Common myeloid progenitor, CD34-positive (primary cell): Measurements from ENCODE around the gene RRAGC.
A peak's percentile ranks its signal among the peaks of the same experiment; 100 is the strongest.

Source experiments
- CTCF ChIA-PET: fragments of 350-600 bp; sonication (Branson Sonifier 250); formaldehyde crosslinking; loops from one replicate; lab custom pipeline; 2021; ENCODE audit warnings: antibody characterized with exemption; lab: Charles Lee
- POLR2A ChIA-PET: fragments of 350-600 bp; sonication (Branson Sonifier 250); formaldehyde crosslinking; loops from one replicate; lab custom pipeline; 2021; ENCODE audit warnings: antibody characterized with exemption; lab: Charles Lee
- DNase-seq, 3 donors: peaks; one replicate each; pipeline versions ENCODE4 v3.0.0 to v3.0.0-alpha.2; 2013
- H3K27ac ChIP-seq, 2 experiments: 1 replicate in 1 of 2; 2 replicates in 1 of 2; pipeline ENCODE4 v1.7.0; 2013; ENCODE audit warnings: inconsistent platforms in 2 of 2, low read length in 2 of 2, mild to moderate bottlenecking in 2 of 2, low read depth in 1 of 2, moderate library complexity in 1 of 2; ENCODE audit not compliant: severe bottlenecking in 2 of 2, insufficient read depth in 1 of 2, poor library complexity in 1 of 2
- H3K27me3 ChIP-seq, 5 experiments: replicated peaks in 2 of 5; 1 replicate in 3 of 5; 2 replicates in 2 of 5; pipeline versions ENCODE4 v1.6.1 to v1.7.0; 2013; ENCODE audit warnings: low read length in 4 of 5, mild to moderate bottlenecking in 2 of 5, moderate library complexity in 2 of 5, inconsistent platforms in 1 of 5; ENCODE audit not compliant: insufficient read depth in 5 of 5, control insufficient read depth in 4 of 5
- H3K36me3 ChIP-seq, 4 experiments: 1 replicate in 2 of 4; 2 replicates in 2 of 4; pipeline versions ENCODE4 v1.6.1 to v1.7.0; 2013; ENCODE audit warnings: low read length in 3 of 4, control low read depth in 1 of 4, mild to moderate bottlenecking in 1 of 4; ENCODE audit not compliant: control insufficient read depth in 4 of 4, insufficient read depth in 4 of 4
- H3K4me1 ChIP-seq, 4 experiments: 1 replicate in 3 of 4; 2 replicates in 1 of 4; pipeline versions ENCODE4 v1.6.1 to v1.7.1; 2013; ENCODE audit warnings: low read length in 3 of 4, mild to moderate bottlenecking in 3 of 4, control low read depth in 1 of 4, inconsistent platforms in 1 of 4, moderate library complexity in 1 of 4; ENCODE audit not compliant: control insufficient read depth in 4 of 4, insufficient read depth in 4 of 4; ENCODE audit errors: control extremely low read depth in 1 of 4
- H3K4me3 ChIP-seq, 7 experiments: 1 replicate in 4 of 7; 2 replicates in 3 of 7; pipeline versions ENCODE4 v1.5.1 to v1.7.0; 2013; ENCODE audit warnings: mild to moderate bottlenecking in 7 of 7, low read length in 6 of 7, moderate library complexity in 6 of 7, inconsistent platforms in 2 of 7, low read depth in 2 of 7, control low read depth in 1 of 7; ENCODE audit not compliant: insufficient read depth in 4 of 7, control insufficient read depth in 1 of 7; ENCODE audit errors: extremely low read depth in 1 of 7
- H3K9me3 ChIP-seq, 5 experiments: 1 replicate in 4 of 5; 2 replicates in 1 of 5; pipeline versions ENCODE4 v1.6.1 to v1.7.1; 2013; ENCODE audit warnings: low read length in 4 of 5, mild to moderate bottlenecking in 2 of 5, inconsistent platforms in 1 of 5, low read depth in 1 of 5, moderate library complexity in 1 of 5; ENCODE audit not compliant: control insufficient read depth in 4 of 5, insufficient read depth in 2 of 5; ENCODE audit errors: control extremely low read depth in 1 of 5
- WGBS: methylation state at CpG from one replicate; pipeline ENCODE4 v1.1.5; 2013; ENCODE audit not compliant: insufficient coverage; 5-methylcytosine and 5-hydroxymethylcytosine counted together

The RRAGC gene

GRCh38 chr1:38818175-38818976 lies 41.2 kb downstream of the RRAGC start:
- Histone ChIP-seq H3K4me1 (peaks cover 3 to 31% (median 26%) of the 10 kb centered on the region in 4 experiments), H3K4me3 (peak overlapping the region; percentile 15 to 71 (median 44)), H3K27me3 (peaks cover 6 to 73% (median 32%) of the 10 kb centered on the region in 5 experiments), H3K9me3 (peaks cover 0 to 3% (median 0%) of the 10 kb centered on the region in 5 experiments), H3K27ac (no peak overlapping the region), H3K36me3 (no peaks in the 10 kb centered on the region)
- under 1% methylated on average over 60 of the region's 70 CpGs for WGBS
- peak in 2 of 3 donors; percentile 40 to 47 for DNase-seq
- CTCF ChIA-PET: interaction anchor here (0.6 to 4.4 kb wide), 7 partner anchors 9 to 779 kb away, joined by 3 to 40 read pairs (median 3); no protein-coding TSS in a partner anchor
- POLR2A ChIA-PET: no interaction called here

DNA sequence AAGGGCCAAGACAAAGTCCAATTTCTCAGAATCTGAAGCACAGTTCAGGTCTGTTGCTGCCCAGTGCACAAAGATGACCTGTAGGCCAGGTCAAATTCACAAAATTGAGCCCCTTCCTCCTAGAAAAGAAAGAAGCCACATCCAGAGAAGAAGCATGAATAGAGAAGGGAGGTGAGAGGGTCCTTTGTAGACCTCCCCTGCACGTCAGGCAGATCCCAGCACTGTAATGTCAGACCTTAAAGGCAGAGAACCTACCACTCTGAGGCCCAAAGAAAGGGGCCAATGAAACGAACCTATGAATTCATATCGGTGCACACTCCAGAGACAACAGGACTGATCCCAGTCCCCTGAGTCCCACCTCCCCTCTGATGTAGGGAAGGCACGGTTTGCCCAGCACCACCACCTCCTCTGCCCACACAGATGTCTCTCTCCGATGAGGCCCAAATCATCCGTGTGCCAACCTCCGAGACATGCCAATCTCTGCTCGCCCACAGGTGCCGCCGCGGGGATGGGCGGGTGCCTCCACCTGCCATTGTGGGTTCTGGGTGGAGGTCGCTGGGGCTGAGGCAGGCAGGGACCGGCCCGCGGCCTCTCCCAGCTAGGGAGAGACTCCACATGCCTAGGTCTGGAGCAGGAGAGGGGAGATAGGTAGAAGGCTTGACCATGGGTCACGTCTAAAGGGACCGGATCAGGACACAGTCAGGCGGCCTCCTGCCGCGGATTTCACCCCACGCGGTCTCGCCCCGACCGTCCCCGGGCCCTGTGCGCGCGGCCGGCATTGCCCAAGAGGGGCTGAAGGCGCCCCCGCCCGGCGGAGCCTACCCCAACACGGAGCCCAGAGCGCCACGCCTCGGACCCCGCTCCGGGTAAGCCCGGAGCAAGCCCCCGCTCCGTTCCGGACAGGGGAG lies 42.1 kb downstream of the RRAGC start:
- Histone ChIP-seq H3K27ac (peak overlapping the region in 1 of 2 experiments; percentile 82), H3K9me3 (peaks cover 0 to 3% (median 0%) of the 10 kb centered on the region in 5 experiments), H3K36me3 (no peaks in the 10 kb centered on the region), H3K27me3 (peaks cover 6 to 79% (median 33%) of the 10 kb centered on the region in 5 experiments), H3K4me3 (peak overlapping the region in 6 of 7 experiments; percentile 19 to 71 (median 46)), H3K4me1 (peaks cover 3 to 31% (median 26%) of the 10 kb centered on the region in 4 experiments)
- 34% methylated on average over 43 of the region's 45 CpGs for WGBS
- no peak for DNase-seq
- CTCF ChIA-PET: interaction anchor here (4.4 kb wide), 1 partner anchor 16 kb away, joined by 40 read pairs; no protein-coding TSS in a partner anchor
- POLR2A ChIA-PET: no interaction called here

GRCh38 chr1:38815903-38816627 lies 43.5 kb downstream of the RRAGC start:
- 4% methylated on average over 36 of the region's 36 CpGs for WGBS
- Histone ChIP-seq H3K27ac (peak overlapping the region in 1 of 2 experiments; percentile 82), H3K9me3 (peaks cover 0 to 3% (median 0%) of the 10 kb centered on the region in 5 experiments), H3K4me1 (peaks cover 3 to 31% (median 26%) of the 10 kb centered on the region in 4 experiments), H3K4me3 (peak overlapping the region in 4 of 7 experiments; percentile 7 to 62 (median 56)), H3K36me3 (no peaks in the 10 kb centered on the region), H3K27me3 (peaks cover 6 to 85% (median 34%) of the 10 kb centered on the region in 5 experiments)
- ChIA-PET CTCF (interaction anchor here (1.6 to 1.7 kb wide), 2 partner anchors 9 to 208 kb away, joined by 3 read pairs; no protein-coding TSS in a partner anchor), POLR2A (interaction anchor here (0.7 kb wide), 1 partner anchor 71 kb away, joined by 3 read pairs; no protein-coding TSS in a partner anchor)
- peak; percentile 64 to 92 (median 85) for DNase-seq

DNA sequence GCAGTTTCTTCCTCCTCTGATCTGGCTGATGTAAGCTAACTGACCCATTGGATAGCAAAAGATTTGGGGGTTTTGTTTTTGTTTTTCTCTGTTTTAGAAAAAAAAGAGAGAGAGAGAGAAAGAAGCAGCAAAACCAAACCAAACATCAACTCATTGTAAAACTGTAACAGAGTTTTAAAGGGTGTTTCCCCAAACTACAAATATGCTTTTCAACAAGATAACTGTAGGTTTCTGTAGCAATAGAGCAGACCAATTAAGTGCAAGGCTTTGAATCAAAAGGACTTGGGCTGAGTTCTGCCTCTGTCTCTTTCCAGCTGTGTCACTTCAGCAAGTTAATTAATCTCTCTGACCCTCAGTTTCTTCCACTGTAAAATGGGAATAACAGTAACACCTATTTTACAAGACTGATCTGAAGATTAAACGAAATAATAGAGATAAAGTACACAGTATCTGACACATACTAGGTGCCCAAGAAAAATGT lies 44.5 kb downstream of the RRAGC start:
- peak in 1 of 3 donors; percentile 36 for DNase-seq
- Histone ChIP-seq H3K9me3 (peaks cover 0 to 3% (median 0%) of the 10 kb centered on the region in 5 experiments), H3K4me1 (peaks cover 3 to 31% (median 26%) of the 10 kb centered on the region in 4 experiments), H3K27me3 (peaks cover 3 to 87% (median 40%) of the 10 kb centered on the region in 5 experiments), H3K4me3 (no peak overlapping the region), H3K27ac (peak overlapping the region in 1 of 2 experiments; percentile 72), H3K36me3 (no peaks in the 10 kb centered on the region)
- CTCF ChIA-PET: no interaction called here
- no CpG with 5 or more reads among the region's 1 CpG for WGBS
- POLR2A ChIA-PET: interaction anchor here (0.7 kb wide), 1 partner anchor 70 kb away, joined by 3 read pairs; no protein-coding TSS in a partner anchor

DNA sequence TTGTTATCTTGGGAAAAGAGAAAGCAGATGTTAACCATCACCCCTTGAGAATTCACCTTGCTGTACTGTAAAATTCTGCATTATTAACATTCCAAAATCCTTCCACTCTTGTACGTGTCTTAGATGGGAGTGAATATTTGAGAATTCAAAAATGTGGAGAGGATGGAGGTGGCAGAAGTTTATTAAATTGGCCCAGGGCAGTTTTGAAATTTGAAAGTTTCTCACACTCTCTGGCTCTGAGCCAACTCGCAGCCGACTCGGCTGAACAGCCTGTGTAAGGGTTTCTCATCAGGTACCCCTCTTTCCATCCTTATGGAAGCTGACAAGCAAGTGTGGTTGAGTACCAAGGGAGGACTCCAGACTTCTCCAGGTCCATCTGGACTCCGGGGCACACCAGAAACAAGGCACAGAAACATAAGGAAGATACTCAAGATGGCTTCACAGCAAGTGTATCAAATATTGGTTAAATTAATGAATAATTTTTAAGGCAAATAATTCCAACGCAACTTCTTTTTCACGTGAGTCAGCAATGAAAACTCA lies 45.1 kb downstream of the RRAGC start:
- POLR2A ChIA-PET: no interaction called here
- peaks cover 3 to 87% (median 36%) of the 10 kb centered on the region in 5 experiments for H3K27me3 ChIP-seq
- 76% methylated on average over 4 of the region's 7 CpGs for WGBS

GRCh38 chr1:38812981-38813380 lies 46.6 kb downstream of the RRAGC start:
- H3K36me3 ChIP-seq: no peaks in the 10 kb centered on the region
- peaks cover 3 to 22% (median 17%) of the 10 kb centered on the region in 4 experiments for H3K4me1 ChIP-seq
- ChIA-PET POLR2A (no interaction called here), CTCF (no interaction called here)
- H3K27ac ChIP-seq: no peak overlapping the region
- WGBS: 89% methylated on average over 3 of the region's 5 CpGs
- no peak for DNase-seq
- peaks cover 3 to 85% (median 35%) of the 10 kb centered on the region in 5 experiments for H3K27me3 ChIP-seq
- H3K9me3 ChIP-seq: peaks cover 0 to 3% (median 0%) of the 10 kb centered on the region in 5 experiments
- no peak overlapping the region for H3K4me3 ChIP-seq

More for the DNA sequence above, 45.1 kb downstream of the RRAGC start:
- no peak overlapping the region for H3K27ac ChIP-seq
- H3K36me3 ChIP-seq: no peaks in the 10 kb centered on the region
- no peak for DNase-seq
- peaks cover 0 to 3% (median 0%) of the 10 kb centered on the region in 5 experiments for H3K9me3 ChIP-seq
- CTCF ChIA-PET: no interaction called here
- H3K4me1 ChIP-seq: peaks cover 3 to 31% (median 26%) of the 10 kb centered on the region in 4 experiments
- H3K4me3 ChIP-seq: no peak overlapping the region
